ENCODE results near the gene REP15. TPM values are rescaled to one million over a fixed set of nuclear protein-coding genes. Genes with fewer than 3 reads are reported as not detected.

Gene REP15
- polyA plus RNA-seq, 3 donors, result not detected

DNA sequence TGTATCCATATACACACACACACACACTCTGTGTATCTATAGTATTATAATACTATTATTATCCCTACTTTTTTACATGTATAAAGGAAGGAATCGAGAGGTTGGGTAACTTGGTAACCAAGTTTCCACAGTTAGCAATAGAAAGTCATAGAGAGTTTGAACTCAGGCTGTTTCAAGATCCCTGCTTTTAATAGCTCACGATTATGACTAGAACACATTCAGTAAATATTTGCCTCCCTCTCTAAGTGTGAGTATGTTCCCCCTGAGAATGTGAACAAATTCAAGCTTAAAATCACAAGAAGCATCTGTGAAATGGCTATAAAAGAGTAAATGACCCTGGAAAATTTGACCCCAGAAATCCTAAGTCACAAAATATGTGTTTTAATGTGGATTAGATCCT lies 11.0 kb upstream of the REP15 start:
- Mint-ChIP-seq H3K27ac (no peak overlapping the region), H3K9me3 (peaks cover 0 to 2% (median 0%) of the 10 kb centered on the region in 7 donors), H3K4me1 (no peaks in the 10 kb centered on the region), H3K36me3 (peaks cover 0 to 3% of the 10 kb centered on the region in 2 donors), H3K27me3 (ENCODE audit: low read depth in 3 of 3) (no peaks in the 10 kb centered on the region), H3K4me3 (no peak overlapping the region)
- H2AFZ ChIP-seq (ENCODE audit: insufficient read depth, low read depth, low read length, poor library complexity, severe bottlenecking), result no peak overlapping the region
- H3K4me2 ChIP-seq (replicated peaks; ENCODE audit: extremely low read depth, low read length, poor library complexity, severe bottlenecking), result no peak overlapping the region
- no peaks in the 10 kb centered on the region for H3K27me3 ChIP-seq (ENCODE audit: control insufficient read depth in 2 of 2, insufficient read depth in 2 of 2, low read length in 2 of 2)
- H3K27ac ChIP-seq (ENCODE audit: low read depth in 1 of 2, low read length in 2 of 2), result no peak overlapping the region
- no CpG with 5 or more reads among the region's 2 CpGs for WGBS (ENCODE audit: insufficient coverage)
- no peak for TF ChIP-seq CTCF (IDR thresholded peaks at IDR 0.05)
- H3K9me3 ChIP-seq (replicated peaks in 1 of 2; ENCODE audit: control insufficient read depth in 1 of 2, insufficient read depth in 1 of 2, low read length in 2 of 2), result no peaks in the 10 kb centered on the region
- H3K36me3 ChIP-seq (replicated peaks in 1 of 2; ENCODE audit: control insufficient read depth in 1 of 2, insufficient read depth in 2 of 2, low read length in 2 of 2), result no peaks in the 10 kb centered on the region
- H3K9ac ChIP-seq (ENCODE audit: insufficient read depth, low read length, poor library complexity, severe bottlenecking), result no peak overlapping the region
- H3K4me3 ChIP-seq (replicated peaks in 1 of 3; ENCODE audit: low read depth in 2 of 3, low read length in 3 of 3), result no peak overlapping the region
- no peaks in the 10 kb centered on the region for H3K4me1 ChIP-seq (ENCODE audit: control insufficient read depth in 1 of 2, insufficient read depth in 2 of 2, low read length in 2 of 2)
- intact Hi-C loops (cut with micrococcal nuclease), result no loop called here
- no peak for DNase-seq
- no peaks in the 10 kb centered on the region for H4K20me1 ChIP-seq (ENCODE audit: insufficient read depth, low read length)
- no peaks in the 10 kb centered on the region for H3K79me2 ChIP-seq (ENCODE audit: insufficient read depth, low read length)

DNA sequence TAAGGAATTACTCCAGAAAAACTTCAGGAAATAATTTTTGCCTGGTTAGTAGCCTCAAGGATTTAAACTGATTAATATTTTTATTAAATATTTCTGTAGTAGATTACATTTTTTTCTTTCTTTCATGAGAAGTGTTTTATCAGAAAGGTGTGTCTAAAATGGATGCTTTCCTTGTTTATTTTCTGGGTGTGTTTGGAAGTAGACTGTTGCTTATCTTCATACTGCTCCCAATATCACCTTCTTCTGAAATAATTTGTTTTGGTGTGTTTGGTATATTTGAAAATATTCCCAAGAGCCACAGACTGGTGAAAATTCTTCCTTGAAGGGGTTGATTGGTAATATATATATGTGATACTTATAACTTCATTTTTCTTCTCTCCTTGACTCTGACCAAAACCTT lies 10.1 kb upstream of the REP15 start:
- Histone ChIP-seq H3K79me2 (ENCODE audit: insufficient read depth, low read length) (no peaks in the 10 kb centered on the region), H3K4me2 (replicated peaks; ENCODE audit: extremely low read depth, low read length, poor library complexity, severe bottlenecking) (no peak overlapping the region), H3K9ac (ENCODE audit: insufficient read depth, low read length, poor library complexity, severe bottlenecking) (no peak overlapping the region), H3K4me1 (ENCODE audit: control insufficient read depth in 1 of 2, insufficient read depth in 2 of 2, low read length in 2 of 2) (no peaks in the 10 kb centered on the region), H3K4me3 (replicated peaks in 1 of 3; ENCODE audit: low read depth in 2 of 3, low read length in 3 of 3) (no peak overlapping the region), H3K27ac (ENCODE audit: low read depth in 1 of 2, low read length in 2 of 2) (no peak overlapping the region), H3K36me3 (replicated peaks in 1 of 2; ENCODE audit: control insufficient read depth in 1 of 2, insufficient read depth in 2 of 2, low read length in 2 of 2) (no peaks in the 10 kb centered on the region), H2AFZ (ENCODE audit: insufficient read depth, low read depth, low read length, poor library complexity, severe bottlenecking) (no peak overlapping the region), H3K27me3 (ENCODE audit: control insufficient read depth in 2 of 2, insufficient read depth in 2 of 2, low read length in 2 of 2) (no peaks in the 10 kb centered on the region), H4K20me1 (ENCODE audit: insufficient read depth, low read length) (no peaks in the 10 kb centered on the region), H3K9me3 (replicated peaks in 1 of 2; ENCODE audit: control insufficient read depth in 1 of 2, insufficient read depth in 1 of 2, low read length in 2 of 2) (no peaks in the 10 kb centered on the region)
- no peak for TF ChIP-seq CTCF (IDR thresholded peaks at IDR 0.05)
- intact Hi-C loops (cut with micrococcal nuclease), result no loop called here
- Mint-ChIP-seq H3K36me3 (peaks cover 0 to 3% of the 10 kb centered on the region in 2 donors), H3K4me1 (no peaks in the 10 kb centered on the region), H3K9me3 (peaks cover 0 to 2% (median 0%) of the 10 kb centered on the region in 7 donors), H3K27ac (no peak overlapping the region), H3K4me3 (no peak overlapping the region), H3K27me3 (ENCODE audit: low read depth in 3 of 3) (no peaks in the 10 kb centered on the region)
- no peak for DNase-seq

Measured in CD14-positive monocyte (primary cell).